T-cell (primary cell): ENCODE results near the gene FILIP1L. TPM values are rescaled to one million over a fixed set of nuclear protein-coding genes. Genes with fewer than 3 reads are reported as not detected.

ENCODE experiments used
- ATAC-seq, 4 experiments: fragments of 200-7000 bp in 3 of 4; fragments of 150-1000 bp in 1 of 4; cut with Tn5 transposase; replicated peaks in 1 of 4; 1 replicate in 3 of 4; 2 replicates in 1 of 4; pipeline ENCODE4 v1.10.0; 2021; ENCODE audit warnings: moderate library complexity in 3 of 4, mild to moderate bottlenecking in 2 of 4, moderate number of reproducible peaks in 1 of 4
- CTCF ChIA-PET, 2 donors: fragments of 300-600 bp; sonication (Branson Sonifier 250); formaldehyde crosslinking; loops; one replicate each; lab custom pipeline; 2022; ENCODE audit warnings: antibody characterized with exemption in 2 of 2; lab: Charles Lee
- POLR2A ChIA-PET, 2 donors: fragments of 300-600 bp; sonication (Branson Sonifier 250); formaldehyde crosslinking; loops; one replicate each; lab custom pipeline; 2022; ENCODE audit warnings: antibody characterized with exemption in 2 of 2; lab: Charles Lee
- DNase-seq, 35 experiments: peaks; one replicate each; pipeline versions ENCODE4 v3.0.0 to v3.0.0-alpha.2; 2013 to 2023
- H3K27ac ChIP-seq: one replicate; pipeline ENCODE4 v1.5.1; 2013; ENCODE audit warnings: low read length
- H3K27me3 ChIP-seq, 2 experiments: replicated peaks in 1 of 2; 1 replicate in 1 of 2; 2 replicates in 1 of 2; pipeline versions ENCODE4 v1.6.1 to v1.7.0; 2013; ENCODE audit warnings: low read length in 1 of 2, mixed read lengths in 1 of 2; ENCODE audit not compliant: control insufficient read depth in 2 of 2, insufficient read depth in 2 of 2; ENCODE audit errors: extremely low read depth in 1 of 2
- H3K36me3 ChIP-seq, 2 donors: 1 replicate in 1 of 2; 2 replicates in 1 of 2; pipeline versions ENCODE4 v1.6.1 to v1.7.0; 2013; ENCODE audit warnings: low read length in 1 of 2; ENCODE audit not compliant: control insufficient read depth in 2 of 2, insufficient read depth in 1 of 2; ENCODE audit errors: extremely low read depth in 1 of 2
- H3K4me1 ChIP-seq, 2 experiments: 1 replicate in 1 of 2; 2 replicates in 1 of 2; pipeline versions ENCODE4 v1.6.1 to v1.7.0; 2013; ENCODE audit warnings: low read length in 2 of 2, mixed read lengths in 1 of 2; ENCODE audit not compliant: insufficient read depth in 2 of 2, control insufficient read depth in 1 of 2; ENCODE audit errors: extremely low read depth in 1 of 2
- H3K4me3 ChIP-seq, 2 donors: 1 replicate in 1 of 2; 2 replicates in 1 of 2; pipeline versions ENCODE4 v1.5.1 to v1.7.0; 2013; ENCODE audit warnings: mild to moderate bottlenecking in 2 of 2, low read length in 1 of 2, moderate library complexity in 1 of 2; ENCODE audit not compliant: control insufficient read depth in 1 of 2; ENCODE audit errors: extremely low read depth in 1 of 2
- H3K9me3 ChIP-seq: 2 replicates; pipeline ENCODE4 v1.7.0; 2013
- H3K27ac Mint-ChIP-seq, 2 donors: one replicate each; pipeline ENCODE4 v1.8.0; 2020 to 2021; ENCODE audit warnings: mild to moderate bottlenecking in 2 of 2, mixed read lengths in 2 of 2
- H3K27me3 Mint-ChIP-seq, 2 donors: one replicate each; pipeline ENCODE4 v1.8.0; 2021 to 2022; ENCODE audit warnings: mixed read lengths in 2 of 2
- H3K36me3 Mint-ChIP-seq: one replicate; pipeline ENCODE4 v1.8.0; 2021; ENCODE audit warnings: mixed read lengths
- H3K4me1 Mint-ChIP-seq, 3 donors: one replicate each; pipeline ENCODE4 v1.8.0; 2020 to 2022; ENCODE audit warnings: mixed read lengths in 3 of 3, mild to moderate bottlenecking in 1 of 3
- H3K4me3 Mint-ChIP-seq, 3 donors: one replicate each; pipeline ENCODE4 v1.8.0; 2020 to 2022; ENCODE audit warnings: mild to moderate bottlenecking in 3 of 3, mixed read lengths in 3 of 3, moderate library complexity in 3 of 3
- H3K9me3 Mint-ChIP-seq, 3 donors: one replicate each; pipeline ENCODE4 v1.8.0; 2020 to 2022; ENCODE audit warnings: mixed read lengths in 3 of 3
- WGBS: methylation state at CpG from one replicate; pipeline ENCODE4 v1.1.5; 2013; ENCODE audit warnings: missing lambda C conversion rate; ENCODE audit not compliant: insufficient coverage; 5-methylcytosine and 5-hydroxymethylcytosine counted together
- total RNA-seq, 35 experiments: library from RNA in 6 of 35; stranded (reverse) in 6 of 35; fragments of 120-200 nt in 1 of 35; gene quantifications; one replicate each; pipeline versions ENCODE4 v1.2.1 to v1.2.4 and lab custom pipeline; 2013 to 2026

Gene FILIP1L
- total RNA-seq, 5 donors from 2014 or later (not counting 1 experiment from before 2014, with no cell fraction given): 0.10 to 0.38 (median 0.27) TPM; not detected in 1

DNA sequence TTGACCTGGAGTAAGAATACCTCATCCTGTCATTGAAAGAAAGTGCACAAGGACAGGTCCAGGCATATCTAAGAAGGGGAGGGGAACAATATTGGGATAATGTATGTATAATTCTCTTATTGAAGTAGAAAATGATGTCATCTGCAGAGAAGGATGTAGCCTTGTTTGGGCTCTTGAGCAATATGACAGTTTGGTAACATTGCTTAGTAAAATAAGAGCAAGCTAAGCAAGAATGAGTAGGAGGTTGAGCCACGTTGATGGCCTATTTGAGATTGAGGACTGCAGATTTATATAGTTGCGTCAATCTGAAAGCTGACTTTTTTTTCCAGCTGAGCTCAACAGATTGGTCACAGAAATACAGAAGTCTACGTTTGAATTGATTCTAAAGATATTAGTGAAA is 145.2 kb downstream of the FILIP1L start:
- ChIA-PET CTCF (no interaction called here), POLR2A (no interaction called here)
- no peaks in the 10 kb centered on the region for H3K27me3 Mint-ChIP-seq
- no peak overlapping the region for H3K4me3 ChIP-seq
- no peaks in the 10 kb centered on the region for H3K9me3 ChIP-seq
- 59% methylated on average over 3 of the region's 3 CpGs for WGBS
- peaks cover 0 to 4% of the 10 kb centered on the region in 2 experiments for H3K4me1 ChIP-seq
- H3K4me3 Mint-ChIP-seq: no peak overlapping the region
- no peaks in the 10 kb centered on the region for H3K9me3 Mint-ChIP-seq
- peaks cover 7 to 24% (median 15%) of the 10 kb centered on the region in 3 donors for H3K4me1 Mint-ChIP-seq
- no peak for DNase-seq
- no peak overlapping the region for H3K27ac Mint-ChIP-seq
- H3K27ac ChIP-seq: no peak overlapping the region
- no peaks in the 10 kb centered on the region for H3K27me3 ChIP-seq
- no peaks in the 10 kb centered on the region for H3K36me3 ChIP-seq
- no peak for ATAC-seq
- peaks cover 9% of the 10 kb centered on the region for H3K36me3 Mint-ChIP-seq

DNA sequence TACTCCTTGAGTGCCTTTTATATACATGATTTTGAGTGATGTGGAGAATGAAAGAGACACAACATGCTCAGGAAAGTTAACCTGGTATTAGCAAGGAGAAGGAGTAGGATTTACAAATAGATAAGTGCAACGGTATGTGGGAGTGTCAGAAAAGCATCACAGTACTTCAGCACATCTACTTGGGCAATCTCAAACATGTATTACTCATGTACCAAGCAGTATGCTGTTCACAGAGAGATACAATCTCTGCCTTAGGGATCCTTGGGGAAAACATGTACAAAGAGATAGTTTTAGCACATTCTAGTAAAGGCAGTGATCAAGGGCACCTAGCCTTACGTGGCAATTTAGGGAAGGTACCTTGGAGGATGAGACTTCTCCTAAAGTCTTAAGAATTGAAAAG is 146.5 kb downstream of the FILIP1L start:
- Mint-ChIP-seq H3K4me1 (peaks cover 7 to 24% (median 15%) of the 10 kb centered on the region in 3 donors), H3K27me3 (no peaks in the 10 kb centered on the region), H3K27ac (no peak overlapping the region), H3K36me3 (peaks cover 13% of the 10 kb centered on the region), H3K9me3 (no peaks in the 10 kb centered on the region), H3K4me3 (no peak overlapping the region)
- Histone ChIP-seq H3K9me3 (no peaks in the 10 kb centered on the region), H3K27me3 (no peaks in the 10 kb centered on the region), H3K27ac (no peak overlapping the region), H3K4me1 (peaks cover 0 to 4% of the 10 kb centered on the region in 2 experiments), H3K4me3 (no peak overlapping the region), H3K36me3 (no peaks in the 10 kb centered on the region)
- DNase-seq (no peak), ATAC-seq (no peak)
- ChIA-PET CTCF (no interaction called here), POLR2A (no interaction called here)
- WGBS: 100% methylated on average over 1 of the region's 2 CpGs

GRCh38 chr3:99966662-99967416 is 147.5 kb downstream of the FILIP1L start:
- Histone ChIP-seq H3K4me1 (peaks cover 0 to 4% of the 10 kb centered on the region in 2 experiments), H3K27ac (no peak overlapping the region), H3K4me3 (no peak overlapping the region), H3K36me3 (no peaks in the 10 kb centered on the region), H3K9me3 (no peaks in the 10 kb centered on the region), H3K27me3 (no peaks in the 10 kb centered on the region)
- DNase-seq (no peak), ATAC-seq (no peak)
- Mint-ChIP-seq H3K36me3 (peaks cover 16% of the 10 kb centered on the region), H3K27ac (no peak overlapping the region), H3K4me3 (no peak overlapping the region), H3K27me3 (no peaks in the 10 kb centered on the region), H3K9me3 (no peaks in the 10 kb centered on the region), H3K4me1 (peaks cover 7 to 24% (median 15%) of the 10 kb centered on the region in 3 donors)
- WGBS: 88% methylated on average over 4 of the region's 7 CpGs
- CTCF ChIA-PET: no interaction called here
- POLR2A ChIA-PET: no interaction called here

- H3K9me3 Mint-ChIP-seq: no peaks in the 10 kb centered on the region
- no peak overlapping the region for H3K27ac Mint-ChIP-seq
- H3K36me3 Mint-ChIP-seq: peaks cover 18% of the 10 kb centered on the region
- H3K4me1 ChIP-seq: peaks cover 0 to 4% of the 10 kb centered on the region in 2 experiments
- ChIA-PET POLR2A (no interaction called here), CTCF (no interaction called here)
- no peak overlapping the region for H3K4me3 ChIP-seq
- H3K27me3 ChIP-seq: no peaks in the 10 kb centered on the region
- DNase-seq (no peak), ATAC-seq (no peak)
- peaks cover 7 to 24% (median 15%) of the 10 kb centered on the region in 3 donors for H3K4me1 Mint-ChIP-seq
- no peaks in the 10 kb centered on the region for H3K36me3 ChIP-seq
- H3K27me3 Mint-ChIP-seq: no peaks in the 10 kb centered on the region
- 96% methylated on average over 3 of the region's 3 CpGs for WGBS
- H3K4me3 Mint-ChIP-seq: no peak overlapping the region
- no peaks in the 10 kb centered on the region for H3K9me3 ChIP-seq
- H3K27ac ChIP-seq: no peak overlapping the region
These were observed 148.5 kb downstream of the FILIP1L start for GRCh38 chr3:99965681-99966408.

DNA sequence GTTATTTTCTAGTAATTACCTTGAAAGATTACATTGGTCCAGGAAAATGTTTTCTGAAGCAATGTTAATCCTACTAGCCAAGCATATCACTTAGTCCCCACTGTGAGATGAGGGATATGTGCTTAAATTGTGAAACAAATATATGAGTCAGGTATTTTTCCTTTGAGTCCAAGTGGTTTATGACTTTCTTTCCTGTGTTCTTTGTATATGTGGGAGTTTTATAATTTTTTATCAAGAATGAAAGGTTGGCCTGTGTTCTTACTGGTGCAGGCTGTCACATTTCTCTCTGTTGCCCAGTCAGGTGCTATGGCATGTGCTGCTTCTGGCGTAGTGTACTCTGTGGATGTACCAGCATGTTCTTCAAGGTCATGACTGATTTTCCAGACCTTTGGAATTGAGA is 149.2 kb downstream of the FILIP1L start:
- no peak overlapping the region for H3K27ac Mint-ChIP-seq
- ChIA-PET CTCF (no interaction called here), POLR2A (no interaction called here)
- Histone ChIP-seq H3K27me3 (no peaks in the 10 kb centered on the region), H3K27ac (no peak overlapping the region), H3K4me3 (no peak overlapping the region), H3K9me3 (no peaks in the 10 kb centered on the region), H3K36me3 (no peaks in the 10 kb centered on the region), H3K4me1 (peaks cover 0 to 4% of the 10 kb centered on the region in 2 experiments)
- no CpG with 5 or more reads among the region's 1 CpG for WGBS
- H3K27me3 Mint-ChIP-seq: no peaks in the 10 kb centered on the region
- DNase-seq (no peak), ATAC-seq (no peak)
- H3K4me3 Mint-ChIP-seq: no peak overlapping the region
- H3K9me3 Mint-ChIP-seq: no peaks in the 10 kb centered on the region
- peaks cover 7 to 24% (median 13%) of the 10 kb centered on the region in 3 donors for H3K4me1 Mint-ChIP-seq
- peaks cover 18% of the 10 kb centered on the region for H3K36me3 Mint-ChIP-seq

DNA sequence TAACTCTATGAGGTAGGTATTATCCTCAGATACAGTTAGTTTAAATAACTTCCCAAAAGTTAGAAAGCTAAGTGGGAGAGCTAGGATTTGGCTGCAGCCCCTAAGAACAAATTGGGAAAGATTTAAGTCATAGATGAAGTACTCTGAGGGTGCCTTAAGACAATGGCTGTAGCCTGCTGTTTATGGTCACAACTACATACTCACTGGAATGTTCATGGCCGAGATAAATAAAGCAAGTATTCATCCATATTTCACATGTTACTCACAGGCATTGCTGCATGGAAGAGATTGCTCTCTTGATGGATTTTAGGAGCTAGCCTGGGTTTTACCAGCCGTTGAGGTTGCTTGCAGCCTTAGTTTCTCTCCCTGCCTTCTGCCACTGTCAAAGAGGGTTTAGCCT is 151.6 kb downstream of the FILIP1L start:
- WGBS: no CpG with 5 or more reads among the region's 2 CpGs
- Histone ChIP-seq H3K4me1 (no peaks in the 10 kb centered on the region), H3K27me3 (no peaks in the 10 kb centered on the region), H3K9me3 (no peaks in the 10 kb centered on the region), H3K36me3 (no peaks in the 10 kb centered on the region), H3K27ac (no peak overlapping the region), H3K4me3 (no peak overlapping the region)
- H3K4me3 Mint-ChIP-seq: no peak overlapping the region
- DNase-seq (no peak), ATAC-seq (no peak)
- H3K4me1 Mint-ChIP-seq: peaks cover 0 to 5% (median 0%) of the 10 kb centered on the region in 3 donors
- CTCF ChIA-PET: interaction anchor here in 1 of 2 donors (0.5 kb wide), 1 partner anchor 85 kb away, joined by 3 read pairs; no protein-coding TSS in a partner anchor
- no peak overlapping the region for H3K27ac Mint-ChIP-seq
- no peaks in the 10 kb centered on the region for H3K27me3 Mint-ChIP-seq
- POLR2A ChIA-PET: interaction anchor here in 1 of 2 donors (0.6 kb wide), 1 partner anchor 757 kb away, joined by 5 read pairs; no protein-coding TSS in a partner anchor
- H3K9me3 Mint-ChIP-seq: no peaks in the 10 kb centered on the region
- peaks cover 16% of the 10 kb centered on the region for H3K36me3 Mint-ChIP-seq
